Fibroblast of villous mesenchyme (primary cell): ENCODE results near the gene RNF145. TPM values are rescaled to one million over a fixed set of nuclear protein-coding genes. Genes with fewer than 3 reads are reported as not detected.
A peak's percentile ranks its signal among the peaks of the same experiment; 100 is the strongest.

Source experiments
- DNase-seq: peaks from one replicate; pipeline ENCODE4 v3.0.0-alpha.2; 2010; ENCODE audit warnings: low read depth
- H3K4me3 ChIP-seq: 2 replicates; pipeline ENCODE4 v1.5.1; 2011; ENCODE audit warnings: low read depth, mild to moderate bottlenecking, low read length
- total RNA-seq: library from RNA; depleted of rRNA; stranded (reverse); fragments of >200 nt; gene quantifications from 2 replicates; pipeline ENCODE4 v1.2.3, GENCODE V29; 2012
- TF ChIP-seq, protein P1 (sequence below): IDR thresholded peaks from 2 replicates; pipeline ENCODE4 v1.5.1; 2012; ENCODE audit warnings: low read depth, mild to moderate bottlenecking, low read length; ENCODE audit not compliant: insufficient read depth

The RNF145 gene
- total RNA-seq = 52.5 and 84.2 TPM in 2 replicates

DNA sequence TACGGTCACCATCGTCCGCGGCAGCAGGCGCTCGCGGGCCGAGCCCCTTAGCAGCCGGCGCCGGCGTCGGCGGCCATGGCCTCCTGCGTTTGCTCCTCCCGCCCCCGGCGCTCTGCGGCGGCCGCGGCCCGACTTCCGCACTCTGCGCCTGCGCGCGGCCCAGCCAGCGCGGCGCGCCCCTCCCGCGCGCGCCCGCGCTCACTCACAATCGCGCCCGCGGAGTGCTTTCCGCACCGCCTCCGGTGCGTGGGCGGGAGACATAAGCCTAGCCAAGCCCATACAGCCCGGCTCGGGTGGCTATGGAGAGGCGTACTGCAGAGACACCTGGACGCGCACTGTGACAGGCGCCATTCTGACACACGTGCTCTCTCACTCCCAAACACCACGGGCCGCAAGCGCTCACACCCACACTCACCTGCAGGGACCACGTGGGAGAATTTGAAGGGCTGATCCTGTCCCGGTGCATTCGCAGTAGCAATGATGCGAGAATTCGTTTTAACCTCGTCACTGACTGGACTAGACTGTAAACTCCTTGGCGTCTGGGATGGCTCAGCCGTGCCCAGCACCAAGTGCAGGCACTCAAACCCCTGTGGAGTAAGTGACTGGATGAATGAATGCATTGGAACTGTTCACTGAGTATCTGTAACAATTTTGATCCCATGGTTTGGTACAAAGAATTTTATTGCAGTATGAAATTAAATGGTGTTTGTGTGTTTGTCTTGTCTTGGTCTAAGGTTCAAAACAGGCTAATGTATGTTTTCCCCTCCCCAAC lies at the start of gene RNF145:
TSS of gene RNF145 (minus strand) at position 116 of the 772 bp plus-strand sequence. CDS start 5,936 bp downstream, outside the sequence.
- H3K4me3 ChIP-seq = peak within 1 kb of the TSS; percentile 78
- TF ChIP-seq, protein P1, sequence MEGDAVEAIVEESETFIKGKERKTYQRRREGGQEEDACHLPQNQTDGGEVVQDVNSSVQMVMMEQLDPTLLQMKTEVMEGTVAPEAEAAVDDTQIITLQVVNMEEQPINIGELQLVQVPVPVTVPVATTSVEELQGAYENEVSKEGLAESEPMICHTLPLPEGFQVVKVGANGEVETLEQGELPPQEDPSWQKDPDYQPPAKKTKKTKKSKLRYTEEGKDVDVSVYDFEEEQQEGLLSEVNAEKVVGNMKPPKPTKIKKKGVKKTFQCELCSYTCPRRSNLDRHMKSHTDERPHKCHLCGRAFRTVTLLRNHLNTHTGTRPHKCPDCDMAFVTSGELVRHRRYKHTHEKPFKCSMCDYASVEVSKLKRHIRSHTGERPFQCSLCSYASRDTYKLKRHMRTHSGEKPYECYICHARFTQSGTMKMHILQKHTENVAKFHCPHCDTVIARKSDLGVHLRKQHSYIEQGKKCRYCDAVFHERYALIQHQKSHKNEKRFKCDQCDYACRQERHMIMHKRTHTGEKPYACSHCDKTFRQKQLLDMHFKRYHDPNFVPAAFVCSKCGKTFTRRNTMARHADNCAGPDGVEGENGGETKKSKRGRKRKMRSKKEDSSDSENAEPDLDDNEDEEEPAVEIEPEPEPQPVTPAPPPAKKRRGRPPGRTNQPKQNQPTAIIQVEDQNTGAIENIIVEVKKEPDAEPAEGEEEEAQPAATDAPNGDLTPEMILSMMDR = no peak
- DNase-seq = peak; percentile 76

- no peak for DNase-seq
- no peak overlapping the region for H3K4me3 ChIP-seq
- TF ChIP-seq, protein P1 = no peak
These were observed 49.0 kb upstream of the RNF145 start for GRCh38 chr5:159258361-159258760.

DNA sequence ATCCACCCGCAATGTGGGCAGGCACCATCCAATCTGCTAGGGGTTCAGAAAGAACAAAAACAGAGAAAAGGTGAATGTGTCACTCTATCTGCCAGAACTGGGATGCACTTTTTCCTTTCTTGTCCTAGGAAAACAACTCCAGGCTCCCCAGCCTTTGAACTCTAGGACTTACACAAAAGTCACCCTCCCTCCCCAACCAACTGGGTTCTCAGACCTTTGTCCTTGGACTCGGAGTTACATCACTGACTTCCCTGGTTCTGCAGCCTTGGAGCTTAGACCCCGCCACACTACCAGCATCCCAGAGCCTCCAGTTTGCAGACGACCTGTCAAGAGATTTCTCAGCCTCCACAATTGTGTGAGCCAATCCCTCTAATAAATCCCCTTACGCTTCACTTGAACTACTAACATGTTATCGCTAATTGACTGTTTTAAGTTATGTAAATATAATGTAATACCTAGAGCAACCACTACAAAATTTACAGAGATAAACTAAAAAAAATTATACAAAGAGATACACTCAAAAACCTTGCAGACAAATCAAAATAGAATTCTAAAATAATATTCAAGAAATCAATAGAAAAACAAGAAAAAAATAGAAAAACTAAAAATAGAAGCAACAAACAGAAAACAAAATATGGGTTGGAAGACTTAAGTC lies 48.4 kb upstream of the RNF145 start:
- no peak for DNase-seq
- TF ChIP-seq, protein P1 = peak; percentile 4

GRCh38 chr5:159257007-159257406 lies 47.7 kb upstream of the RNF145 start:
- TF ChIP-seq, protein P1 = no peak
- no peak overlapping the region for H3K4me3 ChIP-seq
- no peak for DNase-seq

More for the DNA sequence above, 48.4 kb upstream of the RNF145 start:
- no peak overlapping the region for H3K4me3 ChIP-seq

DNA sequence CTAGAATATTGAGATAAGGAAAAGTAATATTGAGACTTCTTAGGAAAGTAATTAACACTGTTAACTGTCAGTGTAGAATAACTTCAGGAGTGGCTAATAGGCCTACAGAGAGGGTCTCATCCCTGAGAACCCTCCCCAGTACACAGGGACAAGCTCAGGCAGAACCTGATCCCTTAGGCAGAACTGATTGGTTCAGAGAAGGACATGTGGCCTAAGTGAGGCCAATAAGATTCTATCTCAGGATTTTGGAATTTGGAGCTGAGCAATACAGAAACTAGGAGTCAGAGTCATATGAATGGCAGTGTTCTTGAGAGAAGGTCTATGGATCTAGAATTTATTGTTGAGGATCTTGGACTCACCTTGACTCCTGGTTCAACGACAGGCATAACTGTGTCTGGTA lies 42.8 kb upstream of the RNF145 start:
- H3K4me3 ChIP-seq = no peak overlapping the region
- TF ChIP-seq, protein P1 = no peak
- no peak for DNase-seq

GRCh38 chr5:159249158-159249557 lies 39.8 kb upstream of the RNF145 start:
- H3K4me3 ChIP-seq = no peak overlapping the region
- no peak for DNase-seq
- TF ChIP-seq, protein P1 = no peak
